ACC112 (cell line): ENCODE measurements around the gene SPRR1A.
"Not testable (repeated sequence)": the region's sequence is repeated elsewhere in the genome, so short reads cannot be mapped to it uniquely, and the experiment has no call there.

Experiments used
- H2AFZ ChIP-seq: fragments of 200-600 bp; sonication (generic); one replicate; pipeline ENCODE4 v1.6.0; 2017; ENCODE audit warnings: antibody characterized with exemption, low read length; ENCODE audit not compliant: unreplicated experiment
- H3K27ac ChIP-seq: fragments of 200-600 bp; sonication (generic); 2 replicates; pipeline ENCODE4 v1.5.1; 2014; ENCODE audit warnings: low read depth, mild to moderate bottlenecking, antibody characterized with exemption, low read length, moderate library complexity
- H3K27me3 ChIP-seq: fragments of 200-600 bp; sonication (generic); 2 replicates; pipeline ENCODE4 v1.6.1; 2014; ENCODE audit warnings: mild to moderate bottlenecking, antibody characterized with exemption, low read length, moderate library complexity, mixed read lengths; ENCODE audit not compliant: insufficient read depth
- H3K36me3 ChIP-seq: fragments of 200-600 bp; sonication (generic); 2 replicates; pipeline ENCODE4 v1.6.1; 2016; ENCODE audit warnings: mild to moderate bottlenecking, antibody characterized with exemption, low read length, moderate library complexity, mixed read lengths; ENCODE audit not compliant: insufficient read depth
- H3K4me1 ChIP-seq: fragments of 200-600 bp; sonication (generic); one replicate; pipeline ENCODE4 v1.6.1; 2016; ENCODE audit warnings: low read length, mixed read lengths; ENCODE audit not compliant: insufficient read depth, unreplicated experiment, control insufficient read depth
- H3K4me3 ChIP-seq: fragments of 200-600 bp; sonication (generic); 2 replicates; pipeline ENCODE4 v1.5.1; 2014; ENCODE audit warnings: mild to moderate bottlenecking, low read depth, low read length
- H3K79me2 ChIP-seq: fragments of 200-600 bp; sonication (generic); one replicate; pipeline ENCODE4 v1.6.0; 2016; ENCODE audit warnings: low read length; ENCODE audit not compliant: control insufficient read depth, unreplicated experiment, insufficient read depth

Gene SPRR1A

GRCh38 chr1:152996633-152997400 is 12.9 kb downstream of the SPRR1A start:
- Histone ChIP-seq H3K27me3 (no peaks in the 10 kb centered on the region; the same call in 1 of the 2 replicates), H3K79me2 (no peaks in the 10 kb centered on the region), H3K27ac (no peak overlapping the region), H3K4me3 (no peak overlapping the region), H3K36me3 (no peaks in the 10 kb centered on the region), H3K4me1 (no peaks in the 10 kb centered on the region), H2AFZ (no peak overlapping the region)

- no peaks in the 10 kb centered on the region; the same call in 1 of the 2 replicates for H3K27me3 ChIP-seq
- no peaks in the 10 kb centered on the region for H3K36me3 ChIP-seq
- no peak overlapping the region for H3K4me3 ChIP-seq
- no peaks in the 10 kb centered on the region for H3K79me2 ChIP-seq
- no peaks in the 10 kb centered on the region for H3K4me1 ChIP-seq
- H2AFZ ChIP-seq, result no peak overlapping the region
- no peak overlapping the region for H3K27ac ChIP-seq
Measured at GRCh38 chr1:152997901-152998300, 14.0 kb downstream of the SPRR1A start.

GRCh38 chr1:152998476-152998875 is 14.6 kb downstream of the SPRR1A start:
- Histone ChIP-seq H3K27me3 (no peaks in the 10 kb centered on the region), H3K4me1 (no peaks in the 10 kb centered on the region), H3K4me3 (no peak overlapping the region), H3K79me2 (no peaks in the 10 kb centered on the region), H3K27ac (no peak overlapping the region), H3K36me3 (no peaks in the 10 kb centered on the region), H2AFZ (no peak overlapping the region)

GRCh38 chr1:152999818-153000217 is 15.9 kb downstream of the SPRR1A start:
- Histone ChIP-seq H3K4me3 (no peak overlapping the region), H3K4me1 (no peaks in the 10 kb centered on the region), H3K36me3 (no peaks in the 10 kb centered on the region), H3K79me2 (no peaks in the 10 kb centered on the region), H2AFZ (no peak overlapping the region), H3K27ac (no peak overlapping the region), H3K27me3 (no peaks in the 10 kb centered on the region)

- H3K27ac ChIP-seq, result no peak overlapping the region
- H3K36me3 ChIP-seq, result no peaks in the 10 kb centered on the region
- H3K4me3 ChIP-seq, result no peak overlapping the region
- H3K4me1 ChIP-seq, result no peaks in the 10 kb centered on the region
- H2AFZ ChIP-seq, result no peak overlapping the region
- H3K27me3 ChIP-seq, result no peaks in the 10 kb centered on the region
- H3K79me2 ChIP-seq, result no peaks in the 10 kb centered on the region
Measured at GRCh38 chr1:153000294-153000693, 16.4 kb downstream of the SPRR1A start.

- no peaks in the 10 kb centered on the region for H3K36me3 ChIP-seq
- H3K27me3 ChIP-seq, result no peaks in the 10 kb centered on the region
- no peak within 1 kb of the TSS for H3K27ac ChIP-seq
- H3K4me1 ChIP-seq, result no peaks in the 10 kb centered on the region
- H3K79me2 ChIP-seq, result no peaks in the 10 kb centered on the region
- no peak within 1 kb of the TSS for H2AFZ ChIP-seq
- H3K4me3 ChIP-seq, result no peak within 1 kb of the TSS
Measured at GRCh38 chr1:153001382-153001781, 17.5 kb downstream of the SPRR1A start, which contains the start of gene SPRR3. Gene SPRR3 (plus strand): TSS chr1:153001749. CDS start chr1:153003021, 1,272 bp downstream.

- H2AFZ ChIP-seq, H3K79me2 ChIP-seq, H3K27me3 ChIP-seq, H3K4me3 ChIP-seq, H3K36me3 ChIP-seq, H3K27ac ChIP-seq, H3K4me1 ChIP-seq: not testable (repeated sequence)
Measured at GRCh38 chr1:153011235-153011758, 27.4 kb downstream of the SPRR1A start.

- H3K36me3 ChIP-seq, H3K27ac ChIP-seq, H3K4me3 ChIP-seq, H3K4me1 ChIP-seq, H2AFZ ChIP-seq, H3K79me2 ChIP-seq, H3K27me3 ChIP-seq: not testable (repeated sequence)
Measured at GRCh38 chr1:153021829-153022228, 37.9 kb downstream of the SPRR1A start.

- H3K27me3 ChIP-seq, H2AFZ ChIP-seq, H3K4me1 ChIP-seq, H3K36me3 ChIP-seq, H3K27ac ChIP-seq, H3K4me3 ChIP-seq, H3K79me2 ChIP-seq: not testable (repeated sequence)
Measured at GRCh38 chr1:153022340-153022739, 38.5 kb downstream of the SPRR1A start.

GRCh38 chr1:153023109-153023508 is 39.2 kb downstream of the SPRR1A start:
- Histone ChIP-seq H3K36me3 (no peaks in the 10 kb centered on the region), H3K27me3 (no peaks in the 10 kb centered on the region), H2AFZ (no peak overlapping the region), H3K79me2 (no peaks in the 10 kb centered on the region), H3K4me3 (no peak overlapping the region), H3K4me1 (no peaks in the 10 kb centered on the region), H3K27ac (no peak overlapping the region)

- no peak overlapping the region for H3K27ac ChIP-seq
- no peaks in the 10 kb centered on the region for H3K4me1 ChIP-seq
- no peak overlapping the region for H2AFZ ChIP-seq
- H3K27me3 ChIP-seq, result no peaks in the 10 kb centered on the region
- H3K36me3 ChIP-seq, result no peaks in the 10 kb centered on the region
- H3K79me2 ChIP-seq, result no peaks in the 10 kb centered on the region
- H3K4me3 ChIP-seq, result no peak overlapping the region
Measured at GRCh38 chr1:153024413-153024812, 40.5 kb downstream of the SPRR1A start.
